A549 (cell line): ENCODE data around the gene AKAP6. TPM values are rescaled to one million over a fixed set of nuclear protein-coding genes. Genes with fewer than 3 reads are reported as not detected.
A peak's percentile ranks its signal among the peaks of the same experiment; 100 is the strongest.

Experiments used
- ATAC-seq, 2 experiments: fragments of 200-7000 bp in 1 of 2; fragments of >200 bp in 1 of 2; cut with Nextera tagmentation in 1 of 2; cut with Tn5 transposase in 1 of 2; 3 replicates each; pipeline versions ENCODE4 v1.8.0 to v1.9.1; 2018 to 2020; ENCODE audit warnings: mild to moderate bottlenecking in 1 of 2, moderate library complexity in 1 of 2
- CTCF ChIA-PET: fragments of 300-600 bp; sonication (Branson Sonifier 250); formaldehyde crosslinking; extraction: SDS; loops from one replicate; lab custom pipeline; 2021; ENCODE audit warnings: antibody characterized with exemption, inconsistent platforms; lab: Yijun Ruan, JAX
- POLR2A ChIA-PET: fragments of 350-600 bp; formaldehyde crosslinking; extraction: SDS; loops from one replicate; lab custom pipeline; 2021; ENCODE audit warnings: antibody characterized with exemption, inconsistent platforms; lab: Yijun Ruan, JAX
- DNase-seq, 2 experiments: peaks; one replicate each; pipeline versions ENCODE4 v3.0.0 to v3.0.0-alpha.2; 2011 to 2016; ENCODE audit warnings: low read depth in 1 of 2, low spot score in 1 of 2
- FAIRE-seq: peaks from 2 replicates; lab custom pipeline; 2011; peaks lifted over from hg19 to GRCh38; lab: Jason Lieb, UNC
- H3K27ac ChIP-seq, 2 experiments: fragments of >200 bp; sonication (Bioruptor Twin); formaldehyde crosslinking; 3 replicates each; pipeline ENCODE4 v1.5.1; 2016 to 2017
- H3K4me1 ChIP-seq: fragments of >200 bp; sonication (Bioruptor Twin); formaldehyde crosslinking; 3 replicates; pipeline ENCODE4 v1.6.1; 2016
- H3K4me2 ChIP-seq: fragments of >200 bp; sonication (Bioruptor Twin); formaldehyde crosslinking; 3 replicates; pipeline ENCODE4 v1.6.1; 2016
- H3K4me3 ChIP-seq: fragments of >200 bp; sonication (Bioruptor Twin); formaldehyde crosslinking; 3 replicates; pipeline ENCODE4 v1.5.1; 2016
- H3K9me3 ChIP-seq: fragments of >200 bp; sonication (Bioruptor Twin); formaldehyde crosslinking; 3 replicates; pipeline ENCODE4 v1.6.1; 2016
- BCL3 ChIP-seq: fragments of >200 bp; sonication (Bioruptor Twin); formaldehyde crosslinking; IDR thresholded peaks from 3 replicates; pipeline ENCODE4 v1.6.1; 2016
- BHLHE40 ChIP-seq: IDR thresholded peaks from 2 replicates; pipeline ENCODE4 v1.6.1; 2012; ENCODE audit warnings: low read depth, low read length, inconsistent platforms
- CEBPB ChIP-seq, 2 experiments: fragments of >200 bp in 1 of 2; sonication (Bioruptor Twin) in 1 of 2; formaldehyde crosslinking in 1 of 2; IDR thresholded peaks; 2 replicates each; pipeline ENCODE4 v1.6.1; 2012 to 2016
- CTCF ChIP-seq: fragments of >200 bp; sonication (Bioruptor Twin); formaldehyde crosslinking; IDR thresholded peaks from 3 replicates; pipeline ENCODE4 v1.5.1; 2016
- ESRRA ChIP-seq: fragments of 150-350 bp; IDR thresholded peaks from 2 replicates; pipeline ENCODE4 v1.6.1; 2014; ENCODE audit warnings: mild to moderate bottlenecking, low read length, borderline replicate concordance
- FOXS1 ChIP-seq: fragments of 250-450 bp; sonication (Bioruptor Pico); IDR thresholded peaks from 2 replicates; pipeline ENCODE4 v1.5.0; 2020; ENCODE audit warnings: mild to moderate bottlenecking, moderate library complexity
- HMGXB4 ChIP-seq: fragments of 250-450 bp; sonication (Bioruptor Pico); IDR thresholded peaks from 2 replicates; pipeline ENCODE4 v1.5.0; 2021; ENCODE audit warnings: mild to moderate bottlenecking, moderate library complexity, borderline replicate concordance
- JUNB ChIP-seq: fragments of >200 bp; sonication (Bioruptor Twin); formaldehyde crosslinking; IDR thresholded peaks from 2 replicates; pipeline ENCODE4 v1.6.1; 2016
- KDM5A ChIP-seq: fragments of 200-600 bp; sonication (generic); IDR thresholded peaks from 2 replicates; pipeline ENCODE4 v1.6.1; 2016; ENCODE audit warnings: antibody characterized with exemption, mild to moderate bottlenecking
- MAFK ChIP-seq: fragments of 450-650 bp; IDR thresholded peaks from 2 replicates; pipeline ENCODE4 v1.6.1; 2014; ENCODE audit not compliant: partially characterized antibody
- POLR2AphosphoS2 ChIP-seq: conservative IDR thresholded peaks from 2 replicates; pipeline ENCODE4 v1.6.1; 2012; ENCODE audit warnings: low read length, improper control_type of control experiment, inconsistent platforms
- RAD21 ChIP-seq, 2 experiments: fragments of >200 bp in 1 of 2; sonication (Bioruptor Twin) in 1 of 2; formaldehyde crosslinking in 1 of 2; IDR thresholded peaks in 1 of 2; conservative IDR thresholded peaks in 1 of 2; 2 replicates in 1 of 2; 3 replicates in 1 of 2; pipeline ENCODE4 v1.6.1; 2012 to 2018; ENCODE audit warnings: inconsistent platforms in 1 of 2
- RCOR1 ChIP-seq: fragments of 150-350 bp; IDR thresholded peaks from 2 replicates; pipeline ENCODE4 v1.6.1; 2014; ENCODE audit warnings: antibody characterized with exemption, low read length, low read depth
- REST ChIP-seq: fragments of 200-600 bp; sonication (generic); IDR thresholded peaks from 2 replicates; pipeline ENCODE4 v1.6.1; 2016; ENCODE audit warnings: antibody characterized with exemption, mild to moderate bottlenecking, moderate library complexity
- RNF2 ChIP-seq: fragments of 200-600 bp; sonication (generic); IDR thresholded peaks from 2 replicates; pipeline ENCODE4 v1.6.1; 2016; ENCODE audit warnings: low read depth, mild to moderate bottlenecking, antibody characterized with exemption, moderate library complexity, borderline replicate concordance
- SMC3 ChIP-seq: fragments of >200 bp; sonication (Bioruptor Twin); formaldehyde crosslinking; IDR thresholded peaks from 3 replicates; pipeline ENCODE4 v1.6.1; 2018; ENCODE audit warnings: inconsistent platforms
- TFCP2L1 ChIP-seq: fragments of 250-450 bp; sonication (Bioruptor Pico); IDR thresholded peaks from 2 replicates; pipeline ENCODE4 v1.5.0; 2021; ENCODE audit warnings: mild to moderate bottlenecking
- ZFP36 ChIP-seq: fragments of 450-650 bp; IDR thresholded peaks from 2 replicates; pipeline ENCODE4 v1.6.1; 2014; ENCODE audit warnings: borderline replicate concordance; ENCODE audit not compliant: partially characterized antibody
- whole genome bisulfite sequencing: methylation state at CpG from one replicate; pipeline ENCODE4 v1.1.6; 2017; ENCODE audit errors: missing lambda C conversion rate; 5-methylcytosine and 5-hydroxymethylcytosine counted together
- polyA plus RNA-seq, 4 experiments: library from polyadenylated mRNA; depleted of rRNA in 3 of 4; stranded (reverse); fragments of >200 nt; fragmentation: RNase III in 1 of 4; extraction: RNeasy Plus Mini Kit Qiagen cat#74134 plus additional on column Dnase treatment in 1 of 4; gene quantifications; 2 replicates in 3 of 4; 3 replicates in 1 of 4; pipeline ENCODE4 v1.2.3, GENCODE V29; 2011 to 2017
- TF ChIP-seq, protein P1 (sequence below): fragments of 150-350 bp; IDR thresholded peaks from 2 replicates; pipeline ENCODE4 v1.6.1; 2014; ENCODE audit warnings: low read depth, mild to moderate bottlenecking, low read length

AKAP6 gene
- polyA plus RNA-seq, 2 of the 4 experiments (the other 2 are of a cell fraction): 0.27 to 1.9 TPM

- FAIRE-seq (no peak), ATAC-seq (no peak), DNase-seq (no peak)
- Histone ChIP-seq H3K4me3 (no peak overlapping the region), H3K27ac (no peak overlapping the region), H3K9me3 (no peaks in the 10 kb centered on the region), H3K4me2 (no peak overlapping the region), H3K4me1 (no peaks in the 10 kb centered on the region)
- ChIA-PET POLR2A (no interaction called here), CTCF (interaction anchor here (0.6 to 0.9 kb wide), 3 partner anchors 14 to 1751 kb away, joined by 3 to 4 read pairs (median 3); no protein-coding TSS in a partner anchor)
- TF ChIP-seq JUNB: no peak
- no peak for TF ChIP-seq RCOR1
- TF ChIP-seq TFCP2L1 (CRISPR knock-in tag): no peak
- no peak for TF ChIP-seq BCL3
- no peak for TF ChIP-seq CEBPB (IDR thresholded peaks at IDR 0.05)
- no peak for TF ChIP-seq FOXS1
- no peak for TF ChIP-seq KDM5A
- TF ChIP-seq, protein P1, sequence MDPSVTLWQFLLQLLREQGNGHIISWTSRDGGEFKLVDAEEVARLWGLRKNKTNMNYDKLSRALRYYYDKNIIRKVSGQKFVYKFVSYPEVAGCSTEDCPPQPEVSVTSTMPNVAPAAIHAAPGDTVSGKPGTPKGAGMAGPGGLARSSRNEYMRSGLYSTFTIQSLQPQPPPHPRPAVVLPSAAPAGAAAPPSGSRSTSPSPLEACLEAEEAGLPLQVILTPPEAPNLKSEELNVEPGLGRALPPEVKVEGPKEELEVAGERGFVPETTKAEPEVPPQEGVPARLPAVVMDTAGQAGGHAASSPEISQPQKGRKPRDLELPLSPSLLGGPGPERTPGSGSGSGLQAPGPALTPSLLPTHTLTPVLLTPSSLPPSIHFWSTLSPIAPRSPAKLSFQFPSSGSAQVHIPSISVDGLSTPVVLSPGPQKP: no peak
- no peak for TF ChIP-seq POLR2AphosphoS2
- TF ChIP-seq HMGXB4 (CRISPR knock-in tag): no peak
- 27% methylated on average over 2 of the region's 2 CpGs for WGBS
These were observed 245.2 kb downstream of the AKAP6 start for GRCh38 chr14:32574269-32574668.

DNA sequence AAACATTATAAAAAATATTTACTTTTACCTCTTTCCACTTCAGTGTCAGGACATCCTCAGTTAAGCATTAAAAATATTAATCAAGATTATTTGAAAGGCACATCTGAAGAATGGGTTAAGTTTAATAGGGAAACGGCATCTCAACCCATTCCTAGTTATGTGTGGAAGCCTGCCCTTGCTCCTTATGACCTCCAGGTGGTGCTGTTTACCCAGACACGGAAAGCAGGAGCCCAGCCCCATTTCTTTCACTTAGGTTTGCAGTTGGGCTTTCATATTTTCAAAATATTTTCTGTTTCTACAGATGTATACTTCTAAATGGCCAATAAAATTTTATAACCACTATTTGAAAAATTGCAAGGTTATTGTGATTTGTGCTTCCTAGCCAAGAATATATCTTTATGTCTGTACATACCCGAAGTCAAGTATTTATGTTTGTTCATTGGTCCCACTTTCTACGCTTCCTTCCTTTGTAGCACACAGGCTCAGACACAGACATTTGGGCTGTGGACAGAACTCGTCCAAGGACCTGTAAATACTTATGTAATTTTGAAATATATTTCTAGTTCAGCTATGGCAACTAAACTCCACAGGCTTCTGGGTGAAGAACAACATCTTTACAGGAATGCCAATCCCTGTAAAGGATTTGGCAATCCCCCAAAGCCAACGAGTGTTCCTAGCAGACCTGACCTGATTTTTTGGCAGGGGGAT, 247.1 kb downstream of the AKAP6 start:
- no peak overlapping the region for H3K4me3 ChIP-seq
- peak; percentile 77 for TF ChIP-seq SMC3
- TF ChIP-seq RAD21 (conservative IDR thresholded peaks at IDR 0.05 in 1 of 2, IDR thresholded peaks at IDR 0.05 in 1 of 2): peak; percentile 93 to 95
- TF ChIP-seq RNF2: no peak
- TF ChIP-seq CTCF: peak; percentile 93
- H3K27ac ChIP-seq: no peak overlapping the region
- no peaks in the 10 kb centered on the region for H3K9me3 ChIP-seq
- peak; percentile 85 to 91; a peak in 5 of 6 replicates for ATAC-seq
- FAIRE-seq: peak; percentile 61
- DNase-seq: peak; percentile 33 to 55
- 24% methylated on average over 6 of the region's 6 CpGs for whole genome bisulfite sequencing
- H3K4me2 ChIP-seq: no peak overlapping the region
- ChIA-PET CTCF (interaction anchor here (0.6 to 2.1 kb wide), 27 partner anchors 10 to 1748 kb away, joined by 3 to 16 read pairs (median 3); no protein-coding TSS in a partner anchor), POLR2A (no interaction called here)
- H3K4me1 ChIP-seq: no peaks in the 10 kb centered on the region

DNA sequence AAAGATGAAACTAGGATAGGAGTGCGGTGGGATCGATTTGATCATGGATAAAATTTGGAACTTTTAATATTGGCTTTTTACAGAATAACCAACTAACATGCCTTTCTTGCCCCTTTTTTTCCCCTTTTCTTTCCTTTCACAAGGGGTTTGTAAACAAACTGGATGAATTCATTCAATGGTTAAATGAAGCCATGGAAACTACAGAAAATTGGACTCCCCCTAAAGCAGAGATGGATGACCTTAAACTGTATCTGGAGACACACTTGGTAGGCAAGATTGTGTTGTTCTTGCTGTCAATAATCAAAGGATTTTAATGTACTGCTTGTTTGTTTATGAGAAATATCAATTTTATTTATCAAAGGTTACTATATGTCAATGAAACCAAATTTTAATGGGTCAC, 247.9 kb downstream of the AKAP6 start:
- ATAC-seq (no peak), DNase-seq (no peak), FAIRE-seq (no peak)
- H3K9me3 ChIP-seq: no peaks in the 10 kb centered on the region
- ChIA-PET CTCF (interaction anchor here (0.6 to 2.1 kb wide), 9 partner anchors 13 to 1746 kb away, joined by 3 to 13 read pairs (median 4); no protein-coding TSS in a partner anchor), POLR2A (no interaction called here)
- no peaks in the 10 kb centered on the region for H3K4me1 ChIP-seq
- WGBS: 42% methylated on average over 2 of the region's 2 CpGs
- TF ChIP-seq ESRRA: no peak
- no peak for TF ChIP-seq BHLHE40
- TF ChIP-seq ZFP36: no peak
- TF ChIP-seq, protein P1: no peak
- TF ChIP-seq RCOR1: no peak
- no peak for TF ChIP-seq MAFK
- TF ChIP-seq REST: no peak
- no peak overlapping the region for H3K27ac ChIP-seq
- H3K4me2 ChIP-seq: no peak overlapping the region
- no peak overlapping the region for H3K4me3 ChIP-seq
